H4 (cell line): ENCODE results near the gene FIG4. TPM values are rescaled to one million over a fixed set of nuclear protein-coding genes. Genes with fewer than 3 reads are reported as not detected.
A peak's percentile ranks its signal among the peaks of the same experiment; 100 is the strongest.
"Not testable (repeated sequence)": the region's sequence is repeated elsewhere in the genome, so short reads cannot be mapped to it uniquely, and the experiment has no call there.

ENCODE experiments used
- DNase-seq: peaks from one replicate; pipeline ENCODE4 v3.0.0-alpha.2; 2015; ENCODE audit warnings: low spot score
- total RNA-seq: library from RNA; depleted of rRNA; stranded (reverse); fragments of >200 nt; shearing (Covaris generic); gene quantifications from 2 replicates; pipeline ENCODE4 v1.2.3, GENCODE V29; 2014; rRNA removed

The FIG4 gene
- 7.8 and 9.7 TPM in 2 replicates for total RNA-seq

DNA sequence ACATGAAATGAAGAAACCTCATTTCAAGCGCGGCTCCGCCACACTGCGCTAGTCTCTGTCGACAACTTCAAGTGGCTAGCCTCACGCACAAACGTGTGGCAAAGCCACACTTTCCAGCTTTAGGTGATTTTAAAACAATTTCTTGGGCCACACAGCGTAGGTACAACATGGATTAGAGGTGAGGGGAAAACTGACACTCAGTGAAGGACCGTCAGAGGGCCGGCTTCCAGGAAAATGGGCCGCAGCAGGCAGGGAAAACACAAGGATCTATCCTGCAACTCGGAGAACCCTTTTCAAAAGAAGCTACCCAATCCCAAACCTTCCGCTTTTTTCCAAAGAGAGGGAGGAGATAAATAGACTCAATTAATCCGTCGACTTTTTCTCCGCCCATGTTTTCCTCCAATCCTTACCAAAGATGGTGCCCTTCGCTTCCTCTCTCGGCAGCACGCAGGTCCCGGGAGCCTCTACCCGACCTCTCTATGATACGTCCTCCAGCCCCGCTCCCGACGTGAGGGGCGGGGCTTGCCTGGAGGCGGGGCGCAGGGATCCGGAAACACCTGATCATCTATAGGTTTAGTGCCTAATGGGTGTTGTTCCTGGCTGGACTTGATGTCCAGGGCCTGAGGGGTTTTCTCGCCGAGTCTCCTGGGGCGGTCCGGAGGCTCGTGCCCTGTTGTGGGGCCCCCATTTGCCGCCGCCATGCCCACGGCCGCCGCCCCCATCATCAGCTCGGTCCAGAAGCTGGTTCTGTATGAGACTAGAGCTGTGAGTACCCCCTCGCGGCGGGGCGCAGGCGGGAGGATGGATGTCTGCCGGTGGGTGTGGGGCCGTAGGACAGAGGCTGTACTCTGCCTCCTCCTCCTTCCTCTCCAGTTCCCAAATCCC, at the start of gene FIG4, which contains the start of gene AK9:
Gene FIG4 (plus strand): TSS at position 560 of the 885 bp plus-strand sequence. CDS start 140 bp downstream, at position 700.
Gene AK9 (minus strand): TSS at position 466 of the 885 bp plus-strand sequence. CDS start 15,457 bp downstream, outside the sequence.
- peak; percentile 84 for DNase-seq

DNA sequence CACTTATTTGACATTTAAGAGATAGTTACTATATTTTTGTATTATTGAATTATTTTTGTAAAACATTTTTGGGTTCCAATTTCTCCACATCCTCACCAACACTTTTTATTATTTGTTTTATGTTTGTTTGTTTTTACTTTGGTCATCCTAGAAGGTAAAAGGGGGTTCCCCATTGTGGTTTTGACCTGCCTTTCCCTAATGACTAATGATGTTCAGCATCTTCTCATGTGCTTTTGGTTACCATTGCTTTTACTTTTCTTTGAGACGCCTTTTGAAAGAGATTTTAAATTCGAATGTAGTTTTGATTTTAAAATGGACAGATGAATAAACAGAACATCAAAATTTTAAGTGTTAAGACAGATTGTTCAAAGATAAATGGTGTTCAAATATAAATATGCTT, 47.0 kb upstream of the FIG4 start:
- DNase-seq, result no peak

DNA sequence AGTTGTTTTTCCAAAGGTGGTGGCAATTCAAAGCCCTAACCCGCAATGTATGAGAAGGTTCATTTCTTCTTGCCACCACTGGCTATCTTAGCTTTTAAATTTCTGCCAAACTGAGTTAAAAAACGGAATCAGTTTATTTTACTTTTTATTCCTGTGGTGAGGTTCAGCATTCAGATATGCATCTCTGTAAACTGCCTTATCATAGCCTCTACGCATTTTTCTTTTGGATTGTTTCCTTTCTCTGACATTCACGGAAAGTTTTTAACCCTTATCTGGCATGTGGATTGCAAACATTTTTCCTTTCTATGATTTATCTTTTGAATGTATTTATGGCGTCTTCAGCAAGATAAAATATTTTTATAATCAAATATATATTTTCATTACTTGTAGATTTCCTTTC, 37.8 kb upstream of the FIG4 start:
- no peak for DNase-seq

DNA sequence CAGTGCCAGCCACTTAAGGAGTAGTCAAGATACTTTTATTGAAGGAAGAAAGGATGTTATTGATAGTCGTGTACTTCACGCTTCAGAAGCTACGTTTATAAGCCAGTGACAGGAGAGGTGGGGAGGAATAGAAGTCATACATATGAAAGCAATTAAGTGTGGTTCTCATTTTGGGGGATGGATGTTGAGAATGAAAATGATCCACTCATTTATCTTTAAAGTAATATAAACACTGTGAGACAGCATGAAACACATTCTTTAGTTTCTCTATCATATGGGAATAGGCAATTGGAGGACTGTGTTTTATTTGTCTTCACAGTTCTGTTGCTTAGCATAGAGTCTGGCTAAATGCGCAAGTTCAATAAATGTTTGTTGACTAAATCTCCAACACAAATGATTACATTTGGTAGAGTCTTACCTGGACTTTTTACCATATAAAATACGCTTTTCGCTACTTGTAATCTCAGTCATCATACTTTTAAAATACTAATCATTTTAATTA, 35.3 kb upstream of the FIG4 start:
- no peak for DNase-seq

DNA sequence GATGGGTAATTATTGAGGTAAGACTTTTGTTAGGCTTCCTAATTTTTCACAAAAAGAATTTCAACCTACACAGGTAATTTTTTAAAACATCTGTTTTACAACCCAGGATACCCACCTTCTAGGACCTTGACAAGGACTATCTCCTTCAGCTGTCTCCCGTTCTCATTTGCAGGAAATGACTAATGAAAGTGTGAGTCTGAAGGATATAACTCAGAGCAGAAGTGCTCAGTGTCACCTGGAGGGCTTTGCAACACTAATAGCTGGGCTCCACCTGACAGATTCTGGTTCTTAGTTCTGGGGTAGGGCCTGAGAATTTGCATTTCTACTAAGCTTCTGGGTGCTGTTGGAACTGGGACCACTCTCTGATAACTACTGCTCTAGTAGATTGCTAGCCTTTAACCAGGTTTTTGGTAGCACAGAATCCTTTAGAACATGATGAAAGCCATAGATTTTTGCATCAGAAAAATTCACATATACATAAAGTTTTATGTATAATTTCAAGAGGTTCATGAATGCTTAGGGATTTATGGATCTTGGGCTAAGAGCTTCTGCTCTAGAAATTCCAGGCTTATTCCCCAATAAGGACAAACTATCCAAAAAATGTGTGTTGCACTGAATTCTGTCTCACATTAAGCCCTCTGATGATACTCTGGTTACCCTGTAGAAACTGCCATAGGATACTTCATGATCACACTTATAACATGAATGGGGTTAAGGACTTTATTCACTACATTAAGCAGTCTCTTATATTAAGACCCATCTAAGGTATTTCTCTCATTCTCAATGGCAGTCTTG, 30.4 kb upstream of the FIG4 start:
- no peak for DNase-seq

DNA sequence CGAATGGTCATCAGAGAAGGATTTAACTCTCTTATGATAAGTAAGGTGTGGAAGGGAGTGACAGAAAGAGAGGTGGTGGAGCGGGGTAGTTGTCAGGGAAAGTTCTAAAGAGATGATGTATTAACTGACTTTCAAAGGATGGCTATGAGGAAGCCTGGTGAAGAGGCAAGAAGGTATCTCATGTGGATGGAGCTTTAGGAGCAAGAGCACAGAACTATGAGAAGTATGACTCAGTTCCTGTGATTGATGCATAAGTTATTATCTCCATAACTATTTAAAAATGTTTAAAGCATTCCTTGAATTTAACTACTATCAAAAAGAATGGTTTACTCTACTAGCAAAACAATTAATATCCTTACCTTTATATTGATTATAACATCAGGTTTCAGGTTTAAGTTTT, 28.9 kb upstream of the FIG4 start:
- DNase-seq, result no peak

DNA sequence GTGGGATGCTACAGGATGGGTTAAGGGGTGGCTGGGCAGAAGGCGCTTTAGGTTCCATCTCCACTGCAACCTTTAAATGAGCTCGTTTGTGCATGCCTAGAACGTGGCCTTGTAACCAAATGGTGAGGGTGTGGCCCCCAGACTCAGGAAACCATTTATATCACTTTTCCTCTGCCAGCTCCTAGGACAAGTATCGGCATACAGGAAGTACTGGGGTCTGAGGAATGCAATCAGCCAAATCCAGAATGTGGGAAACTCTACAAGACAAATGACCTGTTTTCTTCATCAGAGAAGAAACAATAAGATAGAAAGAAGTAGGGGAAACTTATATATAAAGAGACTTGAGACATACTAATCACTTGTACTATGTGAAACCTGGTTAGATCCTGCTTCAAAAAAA, 21.3 kb upstream of the FIG4 start:
- no peak for DNase-seq

DNA sequence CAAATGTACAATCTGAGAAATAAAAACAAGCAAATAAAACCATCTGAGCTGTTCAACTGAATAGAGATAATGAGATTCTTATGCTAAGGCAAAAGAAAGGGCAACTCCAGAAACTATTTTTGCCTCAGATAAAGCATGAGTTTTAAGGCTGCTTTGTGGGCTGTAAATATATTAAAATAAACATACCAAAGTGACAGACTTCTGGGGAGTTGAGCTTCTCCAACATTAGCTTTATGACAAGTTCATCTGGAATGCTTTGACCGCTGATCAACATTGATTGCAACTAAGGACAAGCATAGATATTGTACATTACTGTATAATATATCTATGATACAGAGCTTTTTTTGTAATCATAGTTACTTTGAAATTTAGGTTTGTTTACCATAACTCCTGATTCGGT, 19.4 kb upstream of the FIG4 start:
- no peak for DNase-seq

DNA sequence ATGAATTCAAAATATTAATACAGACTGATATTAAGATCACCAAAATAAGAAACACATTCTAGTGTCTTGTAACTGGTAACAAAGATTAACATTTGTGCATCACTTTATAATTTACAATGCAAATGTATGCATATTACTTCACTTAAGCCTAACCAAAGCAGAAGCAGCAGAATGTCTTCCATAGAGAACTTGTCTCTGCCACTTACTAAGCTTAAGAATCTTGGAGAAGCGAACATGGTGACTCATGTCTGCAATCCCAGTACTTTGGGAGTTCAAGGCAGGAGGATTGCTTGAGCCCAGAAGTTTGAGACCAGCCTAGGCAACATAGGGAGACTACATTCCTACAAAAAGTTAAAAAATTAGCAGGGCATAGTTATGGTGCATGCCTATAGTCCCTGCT, 18.9 kb upstream of the FIG4 start:
- DNase-seq, result no peak

DNA sequence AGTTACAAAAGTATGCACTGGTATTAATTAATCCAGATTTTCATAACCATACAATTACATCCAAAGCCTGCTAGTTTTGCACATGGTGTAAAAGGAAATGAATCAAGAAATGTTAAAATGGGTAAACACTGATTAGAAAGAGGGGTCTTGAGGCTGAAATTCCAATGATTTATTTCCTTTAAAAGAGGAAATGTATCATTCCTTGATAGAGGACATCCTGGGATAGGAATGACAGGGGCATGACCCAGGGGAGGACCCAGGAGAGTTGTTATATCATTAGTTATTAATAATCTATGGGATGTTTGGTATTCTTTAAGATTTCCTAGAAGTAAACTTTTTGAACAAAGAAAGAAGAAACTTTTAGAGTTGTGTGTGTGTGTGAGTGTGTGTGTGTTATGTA, 18.3 kb upstream of the FIG4 start:
- no peak for DNase-seq

DNA sequence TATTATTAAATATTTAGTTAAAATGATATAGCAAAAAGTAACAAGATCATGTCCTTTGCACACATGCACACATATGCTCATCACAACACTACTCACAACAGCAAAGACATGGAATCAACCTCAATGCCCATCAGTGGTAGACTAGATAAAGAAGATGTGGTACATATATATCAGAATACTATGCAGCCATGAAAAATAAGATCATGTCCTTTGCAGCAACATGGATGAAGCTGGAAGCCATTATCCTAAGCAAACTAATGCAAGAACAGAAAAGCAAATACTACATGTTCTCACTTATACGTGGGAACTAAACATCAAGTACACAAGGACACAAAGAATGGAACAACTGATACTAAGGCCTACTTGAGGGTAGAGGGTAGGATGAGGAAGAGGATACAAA, 14.4 kb upstream of the FIG4 start:
- DNase-seq, result no peak

DNA sequence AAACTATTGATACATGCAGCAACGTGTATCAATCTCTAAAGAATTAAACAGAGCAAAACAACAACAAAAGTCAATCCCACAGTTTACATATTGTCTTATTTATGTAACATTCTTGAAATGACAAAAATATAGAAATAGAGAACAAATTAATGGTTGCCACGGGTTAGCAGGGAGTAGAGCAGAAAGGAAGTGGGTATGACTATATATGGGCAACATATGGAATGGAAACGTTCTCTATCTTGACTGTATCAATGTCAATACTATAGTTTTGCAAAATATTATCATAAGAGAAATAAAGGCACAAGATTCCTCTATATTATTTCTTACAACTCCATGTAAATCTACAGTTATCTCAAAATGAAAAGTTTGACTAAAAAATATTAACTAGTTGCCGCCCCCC, 12.9 kb upstream of the FIG4 start:
- no peak for DNase-seq

DNA sequence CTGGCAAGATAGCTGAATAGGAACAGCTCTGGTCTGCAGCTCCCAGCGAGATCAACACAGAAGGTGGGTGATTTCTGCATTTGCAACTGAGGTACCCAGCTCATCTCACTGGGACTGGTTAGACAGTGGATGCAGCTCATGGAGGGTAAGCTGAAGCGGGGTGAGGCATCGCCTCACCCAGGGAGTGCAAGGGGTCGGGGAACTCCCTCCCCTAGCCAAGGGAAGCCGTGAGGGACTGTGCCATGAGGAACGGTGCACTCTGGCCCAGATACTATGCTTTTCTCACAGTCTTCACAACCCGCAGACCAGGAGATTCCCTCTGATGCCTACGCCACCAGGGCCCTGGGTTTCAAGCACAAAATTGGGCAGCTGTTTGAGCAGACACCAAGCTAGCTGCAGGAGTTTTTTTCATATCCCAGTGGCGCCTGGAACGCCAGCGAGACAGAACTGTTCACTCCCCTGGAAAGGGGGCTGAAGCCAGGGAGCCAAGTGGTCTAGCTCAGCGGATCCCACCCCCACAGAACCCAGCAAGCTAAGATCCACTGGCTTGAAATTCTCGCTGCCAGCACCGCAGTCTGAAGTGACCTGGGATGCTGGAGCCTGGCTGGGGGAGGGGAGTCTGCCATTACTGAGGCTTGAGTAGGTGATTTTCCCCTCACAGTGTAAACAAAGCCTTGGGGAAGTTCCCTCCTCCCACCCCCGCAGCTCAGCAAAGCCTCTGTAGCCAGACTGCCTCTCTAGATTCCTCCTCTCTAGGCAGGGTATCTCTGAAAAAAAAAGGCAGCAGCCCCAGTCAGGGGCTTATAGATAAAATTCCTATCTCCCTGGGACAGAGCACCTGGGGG, 12.2 kb upstream of the FIG4 start:
- DNase-seq, result not testable (repeated sequence)

DNA sequence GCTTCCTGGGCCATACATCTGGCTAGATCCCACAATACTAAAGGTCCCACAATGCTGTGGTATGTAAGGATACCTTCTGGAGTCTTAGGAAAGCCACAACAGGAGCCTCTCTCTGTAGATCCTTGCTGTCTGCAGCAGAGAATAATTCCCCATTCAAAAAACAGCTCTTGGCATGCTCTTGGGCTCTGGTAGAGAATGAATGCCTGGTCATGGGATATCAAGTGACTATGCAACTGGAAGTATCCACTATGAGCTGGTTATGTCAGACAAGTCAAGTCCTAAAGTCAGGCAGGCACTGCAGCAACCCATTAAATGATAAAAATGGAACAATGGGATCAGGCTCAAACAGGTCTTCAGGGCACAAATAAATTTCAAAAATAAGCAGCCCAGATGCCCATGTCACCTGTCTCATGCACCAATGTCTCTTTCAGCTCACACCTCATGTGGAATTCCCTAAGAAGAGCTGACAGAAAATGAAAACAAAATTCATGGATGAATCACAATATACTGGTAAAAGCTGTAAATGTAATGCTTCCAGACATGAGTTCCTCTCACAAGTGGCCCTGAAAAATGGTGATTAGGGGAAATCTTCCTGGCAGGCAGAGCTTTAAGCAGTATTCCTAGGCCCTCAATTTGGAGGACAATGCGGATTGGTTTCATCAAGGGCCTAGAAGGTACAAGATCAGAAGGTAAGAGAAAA, 4.4 kb upstream of the FIG4 start:
- DNase-seq, result no peak

DNA sequence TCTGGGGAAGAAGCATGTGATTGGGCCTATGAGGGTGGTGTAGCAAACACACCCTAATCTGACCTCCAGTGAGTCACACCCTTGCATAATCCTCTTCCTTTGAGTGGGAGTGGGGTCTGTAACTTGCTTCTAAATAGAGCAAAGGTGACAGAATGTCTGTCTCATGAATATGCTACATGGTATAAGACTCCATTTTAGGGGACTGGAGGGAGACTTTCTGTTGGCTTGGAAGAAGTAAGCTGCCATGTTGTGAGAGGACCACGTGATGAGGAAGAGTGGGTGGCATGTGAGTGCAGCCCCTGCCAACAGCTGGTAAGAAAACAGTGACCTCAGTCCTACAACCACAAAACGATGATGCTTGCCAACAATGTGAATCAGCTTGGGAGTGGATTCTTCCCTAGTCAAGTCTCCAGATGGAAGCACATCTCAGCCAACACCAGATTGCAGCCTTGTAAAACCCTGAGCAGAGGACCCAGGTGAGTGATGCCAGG, 3.8 kb upstream of the FIG4 start:
- peak; percentile 77 for DNase-seq

DNA sequence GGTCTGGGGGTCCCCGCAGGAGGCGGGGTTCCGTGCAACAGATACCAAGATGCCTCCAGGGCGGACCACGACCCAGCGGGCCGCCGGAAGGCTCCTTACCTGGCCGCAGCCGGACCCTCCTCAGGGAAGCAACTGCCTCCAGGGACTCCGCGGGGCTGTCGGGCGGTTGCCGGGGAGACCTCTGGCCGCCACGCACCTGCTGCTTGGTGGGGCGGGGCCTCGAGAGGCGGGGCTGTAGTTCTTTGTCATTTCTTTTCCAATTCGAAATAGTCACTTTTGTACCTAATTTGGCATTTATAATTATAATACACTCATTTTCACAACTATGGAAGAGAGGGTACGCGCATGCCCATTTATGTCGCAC, 741 bp upstream of the FIG4 start:
- no peak for DNase-seq

DNA sequence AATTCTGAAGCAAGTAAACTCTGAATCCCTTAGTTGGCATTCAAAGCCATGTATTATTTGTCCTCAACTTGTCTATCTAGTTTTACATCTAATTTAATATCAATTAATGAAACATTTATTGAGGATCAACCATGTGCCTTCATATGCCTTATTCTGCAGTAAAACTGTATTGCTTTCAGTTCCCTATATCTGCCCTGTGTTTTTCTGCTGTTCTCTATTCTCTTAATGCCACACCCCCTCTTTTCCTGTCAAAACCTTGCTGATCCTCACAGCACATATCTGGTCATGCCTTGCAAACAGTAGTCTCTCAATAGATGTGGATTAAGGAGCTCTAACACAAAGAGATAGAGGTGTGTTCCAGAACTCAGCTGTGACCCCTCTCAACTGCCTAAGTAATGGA, 2.0 kb downstream of the FIG4 start:
- DNase-seq, result no peak

DNA sequence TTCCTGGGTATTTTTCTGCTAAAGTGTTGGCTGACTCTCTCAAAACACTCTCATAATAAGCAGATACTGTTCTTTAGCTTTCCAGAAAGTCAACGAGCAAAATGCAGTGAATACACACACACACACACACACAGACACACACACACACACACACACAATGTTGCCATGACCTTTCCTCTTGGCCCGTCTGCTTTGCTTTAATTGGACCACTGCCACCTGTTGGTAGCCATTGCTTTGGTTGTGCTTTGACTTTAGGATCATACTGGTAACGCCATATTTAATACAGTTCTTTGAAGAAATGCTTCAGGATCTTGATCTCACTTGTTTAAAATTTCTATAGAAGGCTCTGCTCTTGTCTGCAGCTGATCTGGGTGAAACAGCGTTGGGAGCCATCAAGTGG, 4.4 kb downstream of the FIG4 start:
- DNase-seq, result peak; percentile 8

DNA sequence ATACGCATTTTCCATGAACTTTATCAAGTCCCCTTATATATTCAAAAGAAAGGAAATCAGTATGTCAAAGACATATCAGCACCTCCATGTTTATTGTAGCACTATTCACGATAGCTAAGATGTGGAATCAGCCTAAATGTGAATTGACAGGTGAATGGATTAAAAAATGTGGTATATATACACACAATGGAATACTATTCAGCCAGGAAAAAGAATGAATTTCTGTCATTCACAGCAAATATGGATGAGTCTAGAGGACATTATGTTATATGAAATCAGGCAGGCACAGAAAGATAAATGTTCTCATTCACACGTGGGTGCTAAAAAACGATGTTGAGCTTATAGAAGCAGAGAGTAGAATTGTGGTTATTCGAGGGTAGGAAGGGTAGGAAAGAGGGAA, 5.3 kb downstream of the FIG4 start:
- no peak for DNase-seq

DNA sequence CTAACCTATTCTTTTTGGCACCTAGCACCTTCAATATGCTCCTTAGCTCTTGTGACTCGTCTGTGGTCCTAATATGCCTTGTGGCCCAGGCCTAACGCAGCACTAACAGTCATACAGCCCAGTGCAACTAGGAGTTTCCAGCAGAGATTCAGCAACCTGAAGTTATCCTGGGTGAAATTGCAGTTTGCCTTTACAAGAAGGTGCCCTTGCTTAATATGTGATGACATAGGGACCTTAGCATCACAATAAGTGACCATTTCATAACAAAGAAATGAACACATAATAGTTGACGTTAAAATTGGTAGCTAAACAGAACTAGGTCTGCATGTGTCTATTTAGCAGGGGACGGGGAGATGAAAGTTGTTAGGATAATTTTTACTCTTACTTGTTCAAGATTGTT, 10.1 kb downstream of the FIG4 start:
- DNase-seq, result no peak

DNA sequence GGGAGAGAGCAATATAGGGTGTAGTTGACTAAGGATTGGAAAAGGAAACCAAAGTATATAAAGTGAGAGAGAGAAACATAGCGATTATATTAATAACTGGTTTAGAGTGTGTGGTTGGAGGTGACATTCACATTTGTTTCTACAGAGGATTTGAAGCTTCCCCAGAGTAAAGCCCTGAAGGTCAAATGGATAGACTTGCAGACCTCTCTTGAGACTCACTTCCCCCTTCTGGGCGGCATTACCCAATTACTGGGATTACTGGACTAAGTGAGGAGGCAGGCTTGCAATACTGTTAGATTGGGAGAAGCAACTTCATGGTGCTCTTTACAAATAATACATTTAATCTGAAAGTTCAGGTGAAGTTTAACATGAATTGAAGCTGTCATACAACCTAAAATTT, 10.7 kb downstream of the FIG4 start:
- no peak for DNase-seq
